ENCODE measurements around the gene CHAF1B.

The CHAF1B gene

DNA sequence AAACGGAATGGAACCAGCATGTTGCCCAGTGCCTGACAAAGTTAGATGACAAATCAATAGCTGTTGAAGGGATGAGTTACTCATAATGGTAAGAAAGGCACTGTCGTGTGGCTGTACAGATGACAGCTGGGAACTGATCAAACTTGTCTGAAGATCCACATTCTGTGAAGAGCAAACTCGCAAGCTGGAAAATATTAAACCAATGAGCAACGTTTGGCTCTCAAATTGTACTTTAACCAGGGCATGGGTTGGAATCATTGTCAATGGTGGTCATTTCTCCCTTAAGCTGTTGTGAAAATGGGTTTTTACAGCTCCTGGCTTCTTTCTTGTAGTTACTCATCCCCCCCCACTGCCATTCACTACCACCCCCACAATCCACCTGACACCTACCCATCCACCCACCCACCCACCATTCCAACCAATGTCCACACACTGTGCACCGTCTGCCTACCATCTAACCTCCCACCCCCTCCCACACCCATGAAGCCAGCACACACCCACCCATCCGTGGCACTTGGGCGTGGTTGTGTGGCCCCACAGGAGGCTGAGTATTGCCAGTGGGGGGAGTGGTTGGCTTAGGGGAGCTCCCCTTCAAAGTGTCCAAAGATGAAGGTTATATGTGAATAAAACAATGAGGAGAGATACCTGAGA, 48.0 kb downstream of the CHAF1B start:
- FAIRE-seq = no peak
- DNase-seq (ENCODE audit: insufficient read length, low spot score) = no peak
- TF ChIP-seq POU2F2 (IDR thresholded peaks at IDR 0.05; ENCODE audit: low read depth, low read length) (no peak), POLR2A (IDR thresholded peaks at IDR 0.05; ENCODE audit: low read depth, low read length) (no peak), POLR2AphosphoS5 (IDR thresholded peaks at IDR 0.05; ENCODE audit: low read depth, low read length) (no peak), SPI1 (IDR thresholded peaks at IDR 0.05; ENCODE audit: low read depth, low read length) (no peak), PAX5 (IDR thresholded peaks at IDR 0.05; ENCODE audit: insufficient read depth, low read length, severe bottlenecking) (no peak), TAF1 (IDR thresholded peaks at IDR 0.05; ENCODE audit: low read depth, low read length) (no peak)

DNA sequence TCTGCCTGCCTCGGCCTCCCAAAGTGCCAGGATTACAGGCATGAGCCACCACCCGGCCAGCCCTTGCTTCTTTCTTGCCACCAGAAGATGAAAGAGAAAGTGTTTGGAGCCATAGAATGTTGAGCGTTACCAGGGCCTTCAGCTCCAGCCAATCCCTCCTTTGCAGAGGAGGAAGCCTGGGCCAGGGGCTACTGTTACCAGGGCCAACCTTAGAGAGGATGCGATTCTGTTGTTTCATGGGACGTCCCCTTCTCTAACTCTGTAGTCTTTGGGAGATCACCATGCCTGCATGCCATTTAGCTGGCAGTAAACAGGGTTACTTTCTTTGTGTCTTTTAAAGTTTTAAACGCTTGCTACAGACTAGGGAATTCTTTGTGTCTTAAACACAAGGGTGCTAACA, 49.0 kb downstream of the CHAF1B start:
- no peak for DNase-seq (ENCODE audit: insufficient read length, low spot score)
- FAIRE-seq = no peak
- TF ChIP-seq SPI1 (IDR thresholded peaks at IDR 0.05; ENCODE audit: low read depth, low read length) (no peak), PAX5 (IDR thresholded peaks at IDR 0.05; ENCODE audit: insufficient read depth, low read length, severe bottlenecking) (no peak), POLR2A (IDR thresholded peaks at IDR 0.05; ENCODE audit: low read depth, low read length) (no peak), POLR2AphosphoS5 (IDR thresholded peaks at IDR 0.05; ENCODE audit: low read depth, low read length) (no peak), TAF1 (IDR thresholded peaks at IDR 0.05; ENCODE audit: low read depth, low read length) (no peak), POU2F2 (IDR thresholded peaks at IDR 0.05; ENCODE audit: low read depth, low read length) (no peak)

DNA sequence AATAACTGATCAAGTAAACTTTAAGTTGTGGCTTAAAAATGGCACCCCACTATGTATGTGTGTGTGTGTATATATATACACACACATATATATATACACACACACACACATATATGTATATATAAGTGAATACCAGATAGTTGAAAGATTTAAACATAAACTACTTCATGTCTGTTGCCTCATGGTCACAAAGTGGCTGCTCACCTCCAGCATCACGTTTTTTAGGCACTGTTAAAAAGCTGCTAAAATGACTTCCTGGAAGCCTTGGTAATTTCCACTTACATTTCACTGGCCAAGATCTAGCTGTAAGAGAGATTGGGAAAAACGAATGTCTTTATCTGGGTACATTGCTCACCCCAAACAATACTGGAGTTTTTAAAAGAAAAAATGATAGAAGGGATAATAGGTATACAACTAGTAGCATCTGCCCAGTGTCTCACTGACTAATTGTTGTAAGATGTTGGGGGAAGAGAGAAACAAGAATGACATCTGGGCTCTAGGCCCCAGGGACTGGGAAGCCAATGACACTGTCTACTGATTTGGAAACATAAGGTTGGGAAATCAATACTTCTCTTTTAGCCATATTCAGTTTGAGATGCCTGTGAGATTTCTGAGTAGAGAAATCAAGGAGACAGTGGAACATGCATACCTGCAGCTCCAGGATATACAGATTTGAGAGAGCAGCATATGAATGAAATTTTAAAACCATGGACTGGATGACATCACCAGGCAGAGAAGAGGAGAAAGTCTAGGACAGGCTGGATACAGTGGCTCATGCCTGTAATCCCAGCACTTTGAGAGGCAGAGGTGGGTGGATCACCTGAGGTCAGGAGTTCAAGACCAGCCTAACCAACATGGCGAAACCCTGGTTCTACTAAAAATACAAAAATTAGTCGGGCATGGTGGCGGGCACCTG, 51.9 kb downstream of the CHAF1B start:
- TF ChIP-seq PAX5 (IDR thresholded peaks at IDR 0.05; ENCODE audit: insufficient read depth, low read length, severe bottlenecking) (no peak), POU2F2 (IDR thresholded peaks at IDR 0.05; ENCODE audit: low read depth, low read length) (no peak), SPI1 (IDR thresholded peaks at IDR 0.05; ENCODE audit: low read depth, low read length) (no peak), POLR2A (IDR thresholded peaks at IDR 0.05; ENCODE audit: low read depth, low read length) (no peak)
- no peak for FAIRE-seq

GRCh38 chr21:36437745-36438128, 52.5 kb downstream of the CHAF1B start:
- no peak for TF ChIP-seq PAX5 (IDR thresholded peaks at IDR 0.05; ENCODE audit: insufficient read depth, low read length, severe bottlenecking)
- TF ChIP-seq POLR2A (IDR thresholded peaks at IDR 0.05; ENCODE audit: low read depth, low read length) = no peak
- TF ChIP-seq POU2F2 (IDR thresholded peaks at IDR 0.05; ENCODE audit: low read depth, low read length) = no peak
- no peak for TF ChIP-seq TAF1 (IDR thresholded peaks at IDR 0.05; ENCODE audit: low read depth, low read length)
- no peak for TF ChIP-seq POLR2AphosphoS5 (IDR thresholded peaks at IDR 0.05; ENCODE audit: low read depth, low read length)
- TF ChIP-seq SPI1 (IDR thresholded peaks at IDR 0.05; ENCODE audit: low read depth, low read length) = no peak
- DNase-seq (ENCODE audit: insufficient read length, low spot score) = no peak
- FAIRE-seq = no peak

More for the DNA sequence above, 51.9 kb downstream of the CHAF1B start:
- no peak for DNase-seq (ENCODE audit: insufficient read length, low spot score)

DNA sequence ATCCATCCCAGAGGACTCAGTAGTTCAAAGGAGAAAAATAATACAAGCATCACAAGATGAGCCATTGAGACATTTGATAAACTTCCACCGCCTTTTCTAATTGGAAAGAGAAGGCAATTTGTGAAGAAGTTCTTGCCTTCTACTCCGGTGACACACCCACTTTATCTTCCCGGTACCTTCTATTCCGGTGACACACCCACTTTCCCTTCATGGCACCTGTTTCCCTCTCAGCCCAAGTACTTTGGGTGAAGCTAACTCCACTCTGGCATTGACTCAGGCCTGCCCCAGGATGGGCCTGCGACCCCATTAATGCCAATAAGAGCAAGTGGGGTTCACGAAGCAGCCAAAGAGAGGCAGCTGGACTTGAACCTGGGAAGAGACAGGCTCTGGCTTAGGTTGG, 56.5 kb downstream of the CHAF1B start:
- FAIRE-seq = no peak
- no peak for TF ChIP-seq POU2F2 (IDR thresholded peaks at IDR 0.05; ENCODE audit: low read depth, low read length)
- TF ChIP-seq PAX5 (IDR thresholded peaks at IDR 0.05; ENCODE audit: insufficient read depth, low read length, severe bottlenecking) = no peak
- TF ChIP-seq POLR2AphosphoS5 (IDR thresholded peaks at IDR 0.05; ENCODE audit: low read depth, low read length) = no peak
- TF ChIP-seq POLR2A (IDR thresholded peaks at IDR 0.05; ENCODE audit: low read depth, low read length) = no peak
- no peak for TF ChIP-seq SPI1 (IDR thresholded peaks at IDR 0.05; ENCODE audit: low read depth, low read length)
- TF ChIP-seq TAF1 (IDR thresholded peaks at IDR 0.05; ENCODE audit: low read depth, low read length) = no peak

DNA sequence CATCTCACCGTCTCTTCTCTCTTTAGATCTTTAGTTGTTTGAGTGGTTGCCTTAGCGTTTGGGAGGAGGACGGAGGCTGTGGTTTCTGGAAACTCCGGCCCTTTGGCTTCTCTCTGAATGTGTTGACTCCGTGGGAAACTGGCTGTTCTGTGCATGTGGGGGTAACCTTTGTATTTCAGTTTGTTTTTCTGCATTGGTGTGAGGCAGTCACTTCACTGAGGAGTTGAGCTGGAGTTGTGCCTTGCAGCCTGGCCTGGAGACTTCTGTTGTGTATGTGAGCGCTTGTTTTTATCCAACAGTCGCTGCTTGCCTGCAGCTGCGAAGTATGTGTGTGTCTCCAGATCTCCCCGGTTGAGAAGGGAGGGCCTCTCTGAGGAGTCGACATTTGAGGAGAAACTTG, 61.1 kb downstream of the CHAF1B start:
- no peak for TF ChIP-seq SPI1 (IDR thresholded peaks at IDR 0.05; ENCODE audit: low read depth, low read length)
- no peak for TF ChIP-seq POLR2AphosphoS5 (IDR thresholded peaks at IDR 0.05; ENCODE audit: low read depth, low read length)
- TF ChIP-seq POU2F2 (IDR thresholded peaks at IDR 0.05; ENCODE audit: low read depth, low read length) = no peak
- no peak for TF ChIP-seq POLR2A (IDR thresholded peaks at IDR 0.05; ENCODE audit: low read depth, low read length)
- no peak for TF ChIP-seq PAX5 (IDR thresholded peaks at IDR 0.05; ENCODE audit: insufficient read depth, low read length, severe bottlenecking)
- TF ChIP-seq TAF1 (IDR thresholded peaks at IDR 0.05; ENCODE audit: low read depth, low read length) = no peak
- no peak for FAIRE-seq
- DNase-seq (ENCODE audit: insufficient read length, low spot score) = no peak

More for the DNA sequence above, 56.5 kb downstream of the CHAF1B start:
- DNase-seq (ENCODE audit: insufficient read length, low spot score) = no peak

DNA sequence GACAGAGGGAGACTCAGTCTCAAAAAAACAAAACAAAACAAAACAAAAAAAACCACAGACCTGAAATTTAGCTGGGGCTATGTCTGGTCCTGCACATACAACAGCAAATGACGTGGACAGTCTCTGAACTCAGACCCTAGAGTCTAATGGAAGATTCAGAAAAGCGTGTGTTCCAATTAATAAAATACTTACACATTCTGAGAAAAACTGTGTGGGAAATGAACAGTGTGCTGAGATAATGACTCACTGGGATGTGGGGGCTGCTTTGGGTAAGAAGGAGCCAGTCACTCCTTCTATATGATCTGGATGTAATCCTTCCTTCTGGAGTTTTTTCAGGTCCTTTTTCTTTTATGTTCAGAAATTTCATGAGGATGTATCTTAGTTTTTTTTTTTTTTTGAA, 65.3 kb downstream of the CHAF1B start:
- DNase-seq (ENCODE audit: insufficient read length, low spot score) (no peak), FAIRE-seq (no peak)
- TF ChIP-seq POLR2A (IDR thresholded peaks at IDR 0.05; ENCODE audit: low read depth, low read length) (no peak), SPI1 (IDR thresholded peaks at IDR 0.05; ENCODE audit: low read depth, low read length) (no peak), POU2F2 (IDR thresholded peaks at IDR 0.05; ENCODE audit: low read depth, low read length) (no peak), TAF1 (IDR thresholded peaks at IDR 0.05; ENCODE audit: low read depth, low read length) (no peak), PAX5 (IDR thresholded peaks at IDR 0.05; ENCODE audit: insufficient read depth, low read length, severe bottlenecking) (no peak), POLR2AphosphoS5 (IDR thresholded peaks at IDR 0.05; ENCODE audit: low read depth, low read length) (no peak)

GRCh38 chr21:36451506-36451905, 66.3 kb downstream of the CHAF1B start:
- no peak for TF ChIP-seq PAX5 (IDR thresholded peaks at IDR 0.05; ENCODE audit: insufficient read depth, low read length, severe bottlenecking)
- TF ChIP-seq SPI1 (IDR thresholded peaks at IDR 0.05; ENCODE audit: low read depth, low read length) = no peak
- no peak for TF ChIP-seq TAF1 (IDR thresholded peaks at IDR 0.05; ENCODE audit: low read depth, low read length)
- TF ChIP-seq POLR2AphosphoS5 (IDR thresholded peaks at IDR 0.05; ENCODE audit: low read depth, low read length) = no peak
- no peak for TF ChIP-seq POLR2A (IDR thresholded peaks at IDR 0.05; ENCODE audit: low read depth, low read length)
- no peak for TF ChIP-seq POU2F2 (IDR thresholded peaks at IDR 0.05; ENCODE audit: low read depth, low read length)
- FAIRE-seq (no peak), DNase-seq (ENCODE audit: insufficient read length, low spot score) (no peak)

DNA sequence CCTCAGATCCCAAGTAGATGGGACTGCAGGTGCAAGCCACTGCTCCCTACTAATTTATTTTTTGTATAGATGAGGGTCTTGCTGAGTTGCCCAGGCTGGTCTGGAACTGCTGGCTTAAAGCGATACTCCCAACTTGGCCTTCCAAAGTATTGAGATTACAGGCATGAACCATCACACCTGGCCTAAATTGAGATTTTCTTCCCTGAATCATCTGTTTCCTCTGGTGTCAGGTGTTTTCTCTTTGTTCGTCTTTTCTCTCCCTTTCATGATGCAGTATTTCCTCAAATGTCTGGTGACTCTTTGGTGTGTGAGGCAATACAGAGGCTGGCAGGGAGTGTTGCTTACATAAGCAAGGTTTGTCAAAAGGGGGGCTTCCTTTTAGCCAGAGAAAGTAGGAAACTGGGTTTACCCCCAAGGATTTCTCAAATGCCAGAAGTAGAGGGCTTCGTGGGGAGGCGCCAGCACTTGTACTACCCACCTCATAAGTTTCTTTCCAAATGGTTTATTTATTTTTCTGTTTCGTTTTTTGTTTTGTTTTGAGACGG, 67.2 kb downstream of the CHAF1B start:
- TF ChIP-seq SPI1 (IDR thresholded peaks at IDR 0.05; ENCODE audit: low read depth, low read length) (no peak), POU2F2 (IDR thresholded peaks at IDR 0.05; ENCODE audit: low read depth, low read length) (no peak), POLR2A (IDR thresholded peaks at IDR 0.05; ENCODE audit: low read depth, low read length) (no peak), TAF1 (IDR thresholded peaks at IDR 0.05; ENCODE audit: low read depth, low read length) (no peak), PAX5 (IDR thresholded peaks at IDR 0.05; ENCODE audit: insufficient read depth, low read length, severe bottlenecking) (no peak), POLR2AphosphoS5 (IDR thresholded peaks at IDR 0.05; ENCODE audit: low read depth, low read length) (no peak)
- FAIRE-seq (no peak), DNase-seq (ENCODE audit: insufficient read length, low spot score) (no peak)

All from GM12891 (cell line).